B cell (primary cell): ENCODE measurements around the gene WDFY4. TPM values are rescaled to one million over a fixed set of nuclear protein-coding genes. Genes with fewer than 3 reads are reported as not detected.

Experiments
- ATAC-seq: fragments of 200-7000 bp; cut with Tn5 transposase; one replicate; pipeline ENCODE4 v1.10.0; 2021; ENCODE audit warnings: low read depth, mild to moderate bottlenecking, moderate number of reproducible peaks, moderate library complexity
- CTCF ChIA-PET: fragments of 350-600 bp; sonication (Branson Sonifier 250); formaldehyde crosslinking; loops from one replicate; lab custom pipeline; 2021; ENCODE audit warnings: antibody characterized with exemption, inconsistent platforms; lab: Charles Lee
- POLR2A ChIA-PET: fragments of 350-600 bp; sonication (Branson Sonifier 250); formaldehyde crosslinking; loops from one replicate; lab custom pipeline; 2021; ENCODE audit warnings: antibody characterized with exemption; lab: Charles Lee
- DNase-seq: peaks from one replicate; pipeline ENCODE4 v3.0.0; 2013
- H2AFZ ChIP-seq: 2 replicates; pipeline ENCODE4 v1.6.1; 2012; ENCODE audit warnings: mild to moderate bottlenecking, low read depth, low read length; ENCODE audit not compliant: insufficient read depth, poor library complexity, severe bottlenecking
- H3K27ac ChIP-seq, 2 donors: 1 replicate in 1 of 2; 2 replicates in 1 of 2; pipeline ENCODE4 v1.5.1; 2012 to 2013; ENCODE audit warnings: low read length in 2 of 2, mild to moderate bottlenecking in 2 of 2, moderate library complexity in 1 of 2
- H3K27me3 ChIP-seq, 4 experiments: fragments of 200-600 bp in 1 of 4; sonication (generic) in 1 of 4; replicated peaks in 1 of 4; 1 replicate in 2 of 4; 2 replicates in 2 of 4; pipeline versions ENCODE4 v1.6.1 to v1.7.0; 2013 to 2016; ENCODE audit warnings: low read length in 3 of 4, mild to moderate bottlenecking in 2 of 4, mixed read lengths in 1 of 4, moderate library complexity in 1 of 4; ENCODE audit not compliant: insufficient read depth in 4 of 4, control insufficient read depth in 3 of 4; ENCODE audit errors: control extremely low read depth in 1 of 4
- H3K36me3 ChIP-seq, 2 experiments: replicated peaks in 1 of 2; 1 replicate in 1 of 2; 2 replicates in 1 of 2; pipeline versions ENCODE4 v1.6.1 to v1.7.1; 2013; ENCODE audit warnings: low read length in 1 of 2; ENCODE audit not compliant: insufficient read depth in 2 of 2, control insufficient read depth in 1 of 2; ENCODE audit errors: control extremely low read depth in 1 of 2, extremely low read depth in 1 of 2
- H3K4me1 ChIP-seq, 2 donors: fragments of 200-600 bp in 1 of 2; sonication (generic) in 1 of 2; 1 replicate in 1 of 2; 2 replicates in 1 of 2; pipeline versions ENCODE4 v1.5.1 to v1.6.1; 2013 to 2017; ENCODE audit warnings: low read length in 2 of 2; ENCODE audit not compliant: control insufficient read depth in 2 of 2, insufficient read depth in 2 of 2
- H3K4me2 ChIP-seq: replicated peaks from 2 replicates; pipeline ENCODE3; 2012; ENCODE audit warnings: mild to moderate bottlenecking, low read depth, low read length; ENCODE audit not compliant: poor library complexity, severe bottlenecking
- H3K4me3 ChIP-seq, 5 experiments: fragments of 200-600 bp in 1 of 5; sonication (generic) in 1 of 5; 1 replicate in 3 of 5; 2 replicates in 2 of 5; pipeline versions ENCODE4 v1.5.1 to v1.7.0; 2011 to 2016; ENCODE audit warnings: low read length in 4 of 5, mild to moderate bottlenecking in 4 of 5, low read depth in 2 of 5, control low read depth in 1 of 5, moderate library complexity in 1 of 5; ENCODE audit not compliant: insufficient read depth in 1 of 5; ENCODE audit errors: control extremely low read depth in 1 of 5, extremely low read depth in 1 of 5
- H3K79me2 ChIP-seq: fragments of 200-600 bp; sonication (generic); one replicate; pipeline ENCODE4 v1.6.0; 2016; ENCODE audit warnings: low read length; ENCODE audit not compliant: control insufficient read depth, insufficient read depth
- H3K9ac ChIP-seq: fragments of 200-600 bp; sonication (generic); 2 replicates; pipeline ENCODE4 v1.6.1; 2017; ENCODE audit warnings: mild to moderate bottlenecking, low read length, moderate library complexity
- H3K9me3 ChIP-seq, 3 donors: one replicate each; pipeline versions ENCODE4 v1.6.1 to v1.7.1; 2013; ENCODE audit warnings: low read length in 2 of 3; ENCODE audit not compliant: control insufficient read depth in 2 of 3, insufficient read depth in 1 of 3; ENCODE audit errors: control extremely low read depth in 1 of 3
- H4K20me1 ChIP-seq: 2 replicates; pipeline ENCODE4 v1.6.0; 2012; ENCODE audit warnings: mild to moderate bottlenecking, low read length; ENCODE audit not compliant: insufficient read depth, control insufficient read depth, poor library complexity, severe bottlenecking
- H3K27ac Mint-ChIP-seq: one replicate; pipeline ENCODE4 v1.8.0; 2021; ENCODE audit warnings: mixed read lengths
- H3K27me3 Mint-ChIP-seq: one replicate; pipeline ENCODE4 v1.8.0; 2021; ENCODE audit warnings: mixed read lengths
- H3K4me1 Mint-ChIP-seq: one replicate; pipeline ENCODE4 v1.8.0; 2021; ENCODE audit warnings: mixed read lengths
- H3K4me3 Mint-ChIP-seq: one replicate; pipeline ENCODE4 v1.8.0; 2021; ENCODE audit warnings: mixed read lengths
- H3K9me3 Mint-ChIP-seq: one replicate; pipeline ENCODE4 v1.8.0; 2022; ENCODE audit warnings: mixed read lengths; ENCODE audit not compliant: insufficient read depth
- CTCF ChIP-seq: fragments of 200-600 bp; IDR thresholded peaks from one replicate; pipeline ENCODE4 v1.8.0; 2022; ENCODE audit warnings: antibody characterized with exemption, mild to moderate bottlenecking
- EZH2 ChIP-seq: IDR thresholded peaks from 2 replicates; pipeline ENCODE4 v1.6.1; 2012; ENCODE audit warnings: borderline replicate concordance, low read depth, mild to moderate bottlenecking, moderate library complexity, low read length; ENCODE audit not compliant: insufficient read depth, poor library complexity, severe bottlenecking
- WGBS: methylation state at CpG from one replicate; pipeline ENCODE4 v1.1.5; 2013; ENCODE audit warnings: missing lambda C conversion rate; ENCODE audit not compliant: insufficient coverage; 5-methylcytosine and 5-hydroxymethylcytosine counted together
- intact Hi-C: fragments of 100-400 bp; cut with micrococcal nuclease; formaldehyde crosslinking; loops from one replicate; pipeline ENCODE4 v1.10.0; 2022
- polyA plus RNA-seq: library from polyadenylated mRNA; depleted of rRNA; stranded (reverse); fragments of >200 nt; gene quantifications from 2 replicates; pipeline ENCODE4 v1.2.3, GENCODE V29; 2012
- total RNA-seq, 2 donors: library from RNA; stranded (reverse); fragments of 120-200 nt in 1 of 2; gene quantifications; 1 replicate in 1 of 2; 2 replicates in 1 of 2; pipeline versions ENCODE4 v1.2.3 to v1.2.4, GENCODE V29; 2013 to 2022

WDFY4 gene
- total and polyA plus RNA-seq, 2 donors (not counting 1 experiment from before 2014, with no cell fraction given), result 262 to 560 TPM

- Mint-ChIP-seq H3K4me1 (peaks cover 2% of the 10 kb centered on the region), H3K27ac (no peak overlapping the region), H3K4me3 (no peak overlapping the region), H3K9me3 (no peaks in the 10 kb centered on the region), H3K27me3 (no peaks in the 10 kb centered on the region)
- Histone ChIP-seq H3K4me3 (no peak overlapping the region), H3K27ac (no peak overlapping the region), H3K36me3 (peaks cover 6 to 57% of the 10 kb centered on the region in 2 experiments), H2AFZ (no peak overlapping the region), H3K79me2 (peaks cover 27% of the 10 kb centered on the region), H3K4me1 (no peaks in the 10 kb centered on the region), H4K20me1 (peaks cover 40% of the 10 kb centered on the region), H3K4me2 (no peak overlapping the region), H3K9ac (no peak overlapping the region), H3K27me3 (no peaks in the 10 kb centered on the region), H3K9me3 (peaks cover 0 to 2% (median 0%) of the 10 kb centered on the region in 3 donors)
- CTCF ChIA-PET, result no interaction called here
- DNase-seq (no peak), ATAC-seq (no peak)
- intact Hi-C loops, result no loop called here
- POLR2A ChIA-PET, result no interaction called here
- TF ChIP-seq EZH2, result no peak
- no peak for TF ChIP-seq CTCF
Observed at GRCh38 chr10:48856855-48857254, 172.2 kb downstream of the WDFY4 start.

DNA sequence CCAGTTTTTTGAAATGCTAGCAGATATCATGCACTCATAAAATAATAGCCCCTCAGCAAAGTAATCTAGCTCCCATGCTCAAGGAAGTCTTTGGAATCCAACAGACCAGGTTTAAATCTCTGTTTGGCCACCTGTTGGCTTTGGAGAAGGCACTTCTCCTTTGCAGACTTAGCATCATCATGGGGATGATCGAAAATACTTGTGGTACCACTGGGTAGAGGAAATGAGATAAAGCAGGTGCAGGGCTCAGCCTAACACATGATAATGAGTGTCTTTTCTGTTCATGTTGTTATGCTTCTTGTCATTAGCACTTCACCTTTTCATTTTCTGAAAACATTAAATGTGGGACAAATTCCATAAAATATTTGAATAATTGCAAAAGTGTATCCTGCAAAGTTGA, 187.6 kb downstream of the WDFY4 start:
- Histone ChIP-seq H3K9me3 (no peaks in the 10 kb centered on the region), H3K9ac (no peak overlapping the region), H3K4me3 (no peak overlapping the region), H3K79me2 (peaks cover 21% of the 10 kb centered on the region), H4K20me1 (peaks cover 24% of the 10 kb centered on the region), H3K4me2 (no peak overlapping the region), H3K27ac (no peak overlapping the region), H3K36me3 (peaks cover 8 to 93% of the 10 kb centered on the region in 2 experiments), H2AFZ (no peak overlapping the region), H3K4me1 (peaks cover 0 to 3% of the 10 kb centered on the region in 2 donors), H3K27me3 (no peaks in the 10 kb centered on the region)
- no peak overlapping the region for H3K4me3 Mint-ChIP-seq
- no peaks in the 10 kb centered on the region for H3K9me3 Mint-ChIP-seq
- WGBS, result 60% methylated on average over 1 of the region's 1 CpG
- H3K4me1 Mint-ChIP-seq, result peaks cover 14% of the 10 kb centered on the region
- POLR2A ChIA-PET, result no interaction called here
- H3K27ac Mint-ChIP-seq, result peak overlapping the region; percentile 46
- CTCF ChIA-PET, result interaction anchor here (1.0 to 1.5 kb wide), 2 partner anchors 214 kb away, joined by 4 to 5 read pairs; no protein-coding TSS in a partner anchor
- TF ChIP-seq EZH2 (no peak), CTCF (no peak)
- DNase-seq, result no peak
- intact Hi-C loops, result no loop called here
- no peak for ATAC-seq
- no peaks in the 10 kb centered on the region for H3K27me3 Mint-ChIP-seq
